K562 (cell line): ENCODE data around the gene ABHD14A. TPM values are rescaled to one million over a fixed set of nuclear protein-coding genes. Genes with fewer than 3 reads are reported as not detected.

Experiments used
- ATAC-seq: fragments of 200-7000 bp; cut with Tn5 transposase; 3 replicates; pipeline ENCODE4 v1.9.1; 2020; ENCODE audit warnings: moderate library complexity
- BruUV-seq: library from RNA; stranded (reverse); fragments of 400-500 nt; replicated peaks from 2 replicates; lab custom pipeline; 2021; lab: Mats Ljungman, UMichigan
- CTCF ChIA-PET: fragments of 300-600 bp; formaldehyde crosslinking; extraction: SDS; loops from one replicate; lab custom pipeline; 2021; ENCODE audit warnings: low intra/inter-chr PET ratio; lab: Yijun Ruan, JAX
- POLR2A ChIA-PET: fragments of 300-600, 350-650 bp; sonication (Branson Sonifier 250); formaldehyde crosslinking; extraction: SDS; loops from one replicate; lab custom pipeline; 2021; ENCODE audit warnings: antibody characterized with exemption, inconsistent platforms; lab: Yijun Ruan, JAX
- DNase-seq, 4 experiments: peaks; one replicate each; pipeline versions ENCODE4 v3.0.0 to v3.0.0-alpha.2; 2011 to 2018; ENCODE audit warnings: low spot score in 3 of 4, mixed read lengths in 3 of 4; ENCODE audit errors: extremely low read depth in 1 of 4
- FAIRE-seq: peaks from 2 replicates; lab custom pipeline; 2011; peaks lifted over from hg19 to GRCh38; lab: Jason Lieb, UNC
- H2AFZ ChIP-seq: 2 replicates; pipeline ENCODE4 v1.6.0; 2011; ENCODE audit warnings: low read depth, low read length, control low read depth, inconsistent platforms
- H3K27ac ChIP-seq: fragments of 200-600 bp; 3 replicates; pipeline ENCODE4 v1.8.0; 2011; ENCODE audit warnings: low read depth, mild to moderate bottlenecking, control low read depth, inconsistent platforms, low read length, moderate library complexity, mixed read lengths; ENCODE audit errors: extremely low read depth
- H3K27me3 ChIP-seq, 2 experiments: fragments of 300-600 bp in 1 of 2; 2 replicates in 1 of 2; 3 replicates in 1 of 2; pipeline versions ENCODE4 v1.6.0 to v1.8.0; 2011; ENCODE audit warnings: inconsistent platforms in 2 of 2, low read length in 2 of 2, mild to moderate bottlenecking in 1 of 2, mixed read lengths in 1 of 2, moderate library complexity in 1 of 2; ENCODE audit not compliant: control insufficient read depth in 2 of 2, insufficient read depth in 2 of 2
- H3K36me3 ChIP-seq: fragments of 300-600 bp; 3 replicates; pipeline ENCODE4 v1.8.0; 2011; ENCODE audit warnings: mild to moderate bottlenecking, low read length, inconsistent platforms; ENCODE audit not compliant: control insufficient read depth, insufficient read depth
- H3K4me1 ChIP-seq, 2 experiments: fragments of 200-600 bp in 1 of 2; replicated peaks in 1 of 2; 2 replicates in 1 of 2; 3 replicates in 1 of 2; pipeline versions ENCODE4 v1.5.1 to v1.8.0; 2011; ENCODE audit warnings: inconsistent platforms in 2 of 2, low read length in 2 of 2, mild to moderate bottlenecking in 1 of 2, mixed read lengths in 1 of 2, moderate library complexity in 1 of 2; ENCODE audit not compliant: control insufficient read depth in 2 of 2, insufficient read depth in 2 of 2
- H3K4me2 ChIP-seq: 2 replicates; pipeline ENCODE4 v1.6.1; 2011; ENCODE audit warnings: low read length, control low read depth, inconsistent platforms, mixed read lengths; ENCODE audit not compliant: insufficient read depth
- H3K4me3 ChIP-seq: fragments of 200-600 bp; sonication (generic), shearing (Covaris generic); 2 replicates; pipeline ENCODE4 v1.5.1; 2016; ENCODE audit warnings: control low read depth, inconsistent platforms
- H3K79me2 ChIP-seq: fragments of 200-600 bp; 3 replicates; pipeline ENCODE4 v1.8.0; 2011; ENCODE audit warnings: low read length, inconsistent platforms; ENCODE audit not compliant: control insufficient read depth, insufficient read depth
- H3K9ac ChIP-seq, 2 experiments: 2 replicates each; pipeline versions ENCODE4 v1.6.0 to v1.6.1; 2011; ENCODE audit warnings: low read depth in 2 of 2, low read length in 2 of 2, control low read depth in 1 of 2, inconsistent platforms in 1 of 2, mild to moderate bottlenecking in 1 of 2, mixed read lengths in 1 of 2; ENCODE audit not compliant: insufficient read depth in 1 of 2
- H3K9me1 ChIP-seq: one replicate; pipeline ENCODE4 v1.6.0; 2011; ENCODE audit warnings: inconsistent platforms, mild to moderate bottlenecking, low read length, moderate library complexity; ENCODE audit not compliant: control insufficient read depth, insufficient read depth
- H3K9me3 ChIP-seq: replicated peaks from 2 replicates; pipeline ENCODE4 v1.5.1; 2011; ENCODE audit warnings: low read depth, low read length, inconsistent platforms; ENCODE audit not compliant: control insufficient read depth, insufficient read depth
- H4K20me1 ChIP-seq: replicated peaks from 2 replicates; pipeline ENCODE4 v1.6.1; 2011; ENCODE audit warnings: low read length, inconsistent platforms, mixed read lengths; ENCODE audit not compliant: control insufficient read depth, insufficient read depth
- DIDO1 ChIP-seq: fragments of 450-650 bp; IDR thresholded peaks from 2 replicates; pipeline ENCODE4 v1.6.1; 2016; ENCODE audit warnings: low read depth, missing biosample characterization, missing genetic modification characterization
- JUN ChIP-seq, 2 experiments: sonication (generic) in 1 of 2; formaldehyde crosslinking in 1 of 2; IDR thresholded peaks; 2 replicates each; pipeline versions ENCODE4 v1.6.1 to v1.8.0; 2012 to 2022; ENCODE audit warnings: borderline replicate concordance in 2 of 2, mild to moderate bottlenecking in 2 of 2, improper control_type of control experiment in 1 of 2, low read depth in 1 of 2, low read length in 1 of 2, missing genetic modification reagents in 1 of 2
- LARP7 ChIP-seq: fragments of 450-650 bp; IDR thresholded peaks from 2 replicates; pipeline ENCODE4 v1.6.1; 2016
- POLR2H ChIP-seq: IDR thresholded peaks from 2 replicates; pipeline ENCODE4 v1.6.1; 2016; ENCODE audit warnings: missing genetic modification characterization, low read depth, mild to moderate bottlenecking, control low read depth, missing compliant biosample characterization, moderate library complexity
- RBM25 ChIP-seq: fragments of 200-400 bp; formaldehyde crosslinking; IDR thresholded peaks from 2 replicates; pipeline ENCODE4 v1.6.1; 2018; ENCODE audit warnings: low read length, low read depth, moderate library complexity; ENCODE audit not compliant: severe bottlenecking
- TGIF2 ChIP-seq: sonication (generic); formaldehyde crosslinking; IDR thresholded peaks from 2 replicates; pipeline ENCODE4 v1.8.1; 2022; ENCODE audit warnings: mild to moderate bottlenecking, missing genetic modification reagents, moderate library complexity
- TRIM24 ChIP-seq, 2 experiments: fragments of 450-650 bp; IDR thresholded peaks; 2 replicates each; pipeline ENCODE4 v1.6.1; 2016
- ZNF75A ChIP-seq: fragments of 450-650 bp; formaldehyde crosslinking; IDR thresholded peaks from 2 replicates; pipeline ENCODE4 v1.4.0; 2020; ENCODE audit warnings: mild to moderate bottlenecking
- WGBS: fragments of 100-300 bp; shearing (Covaris generic); methylation state at CpG from one replicate; pipeline ENCODE4 v1.1.6; 2016; ENCODE audit warnings: low coverage, mixed read lengths; ENCODE audit not compliant: insufficient coverage; ENCODE audit errors: missing lambda C conversion rate; 5-methylcytosine and 5-hydroxymethylcytosine counted together
- in situ Hi-C: fragments of 300-500 bp; cut with MboI; formaldehyde crosslinking; loops from 4 replicates; pipeline ENCODE4 v1.15.0; 2018; ENCODE audit warnings: inconsistent platforms, mixed read lengths
- intact Hi-C: fragments of 100-400 bp; cut with micrococcal nuclease; formaldehyde crosslinking; loops from 2 replicates; pipeline ENCODE4 v1.14.2; 2022
- polyA plus RNA-seq, 8 experiments: library from polyadenylated mRNA; depleted of rRNA in 4 of 8; stranded (reverse) in 5 of 8; unstranded in 3 of 8; fragments of >200 nt; fragmentation: Nextera tagmentation in 2 of 8; fragmentation: Illumina TruSeq in 1 of 8; extraction: Ambion mirVana in 2 of 8; extraction: Trizol in 1 of 8; gene quantifications; 2 replicates each; pipeline versions ENCODE4 v1.2.1 to v1.2.3, GENCODE V29; 2011 to 2014; ENCODE audit warnings: inconsistent platforms in 1 of 8, missing spikeins in 1 of 8
- total RNA-seq, 7 experiments: library from RNA; depleted of rRNA in 6 of 7; stranded (reverse); fragments of >200 nt in 6 of 7; fragmentation: Illumina TruSeq in 2 of 7; extraction: Trizol in 2 of 7; gene quantifications; 2 replicates each; pipeline versions ENCODE4 v1.2.1 to v1.2.3, GENCODE V29; 2011 to 2021; ENCODE audit warnings: low replicate concordance in 1 of 7

The ABHD14A gene
- total and polyA plus RNA-seq, 9 of the 15 experiments (the other 6 are each of a cell fraction or from before 2014, with no cell fraction given): 0.90 to 10.5 (median 8.3) TPM

- ATAC-seq (no peak), FAIRE-seq (no peak), DNase-seq (no peak)
- no peak overlapping the region for H3K9ac ChIP-seq
- H3K4me3 ChIP-seq: no peak overlapping the region
- no peaks in the 10 kb centered on the region for H3K9me1 ChIP-seq
- H3K79me2 ChIP-seq: no peaks in the 10 kb centered on the region
- H3K27me3 ChIP-seq: no peaks in the 10 kb centered on the region
- no peaks in the 10 kb centered on the region for H4K20me1 ChIP-seq
- H2AFZ ChIP-seq: no peak overlapping the region
- no peak overlapping the region for H3K27ac ChIP-seq
- H3K4me2 ChIP-seq: no peak overlapping the region
- BruUV-seq: no TSS peak
- in situ Hi-C loops (no loop called here), intact Hi-C loops (no loop called here)
- CTCF ChIA-PET: no interaction called here
- H3K4me1 ChIP-seq: peaks cover 27 to 33% of the 10 kb centered on the region in 2 experiments
- H3K9me3 ChIP-seq: no peaks in the 10 kb centered on the region
- no peak for TF ChIP-seq POLR2H
- TF ChIP-seq TGIF2 (CRISPR knock-in tag): no peak
- no peak for TF ChIP-seq RBM25
- TF ChIP-seq DIDO1 (tag): no peak
- no peak for TF ChIP-seq TRIM24 (IDR thresholded peaks at IDR 0.05)
- no peak for TF ChIP-seq JUN (IDR thresholded peaks at IDR 0.05; ENCODE audit: borderline replicate concordance, low read depth, low read length)
- TF ChIP-seq JUN (CRISPR knock-in tag; IDR thresholded peaks at IDR 0.05; ENCODE audit: borderline replicate concordance): no peak
- TF ChIP-seq ZNF75A: no peak
- no peak for TF ChIP-seq LARP7
- 16% methylated on average over 2 of the region's 4 CpGs for WGBS
- no peaks in the 10 kb centered on the region for H3K36me3 ChIP-seq
- POLR2A ChIA-PET: no interaction called here
Measured at GRCh38 chr3:52026041-52026440, 51.2 kb downstream of the ABHD14A start.
